Measurements from ENCODE around the gene MT2A.

DNA sequence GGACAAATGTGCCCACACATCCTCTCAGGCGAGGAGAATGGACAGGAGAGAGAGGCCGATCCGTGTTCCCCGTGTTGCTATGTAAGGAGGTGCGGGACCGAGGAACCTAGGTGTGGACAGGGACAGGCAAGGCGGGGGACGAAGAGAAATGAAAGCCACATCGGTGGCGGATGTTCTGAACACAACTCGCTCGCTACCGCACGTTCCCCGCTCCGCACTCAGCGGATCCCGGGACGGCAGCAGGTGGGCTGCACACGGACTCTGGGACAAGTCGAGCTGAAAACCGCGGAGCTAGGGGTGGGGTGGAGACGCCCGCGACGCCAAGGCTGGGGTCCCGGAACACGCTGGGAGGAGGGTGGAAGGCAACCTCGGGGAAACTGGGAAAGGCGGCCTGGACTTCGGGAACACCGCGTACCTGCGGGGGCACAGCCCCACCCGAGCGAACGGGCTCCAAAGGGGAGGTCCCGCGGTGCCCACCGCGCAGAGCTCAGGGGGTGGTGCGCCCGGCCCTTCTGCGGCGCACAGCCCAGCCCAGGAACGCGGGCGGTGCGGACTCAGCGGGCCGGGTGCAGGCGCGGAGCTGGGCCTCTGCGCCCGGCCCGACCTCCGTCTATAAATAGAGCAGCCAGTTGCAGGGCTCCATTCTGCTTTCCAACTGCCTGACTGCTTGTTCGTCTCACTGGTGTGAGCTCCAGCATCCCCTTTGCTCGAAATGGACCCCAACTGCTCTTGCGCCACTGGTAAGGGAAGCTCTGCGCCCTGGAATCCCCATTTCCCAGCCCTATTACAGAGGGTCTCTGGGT, 17.0 kb downstream of the MT2A start, which contains the start of gene MT1E:
- no peak for TF ChIP-seq CEBPB (IDR thresholded peaks at IDR 0.05)
- TF ChIP-seq, protein P1, sequence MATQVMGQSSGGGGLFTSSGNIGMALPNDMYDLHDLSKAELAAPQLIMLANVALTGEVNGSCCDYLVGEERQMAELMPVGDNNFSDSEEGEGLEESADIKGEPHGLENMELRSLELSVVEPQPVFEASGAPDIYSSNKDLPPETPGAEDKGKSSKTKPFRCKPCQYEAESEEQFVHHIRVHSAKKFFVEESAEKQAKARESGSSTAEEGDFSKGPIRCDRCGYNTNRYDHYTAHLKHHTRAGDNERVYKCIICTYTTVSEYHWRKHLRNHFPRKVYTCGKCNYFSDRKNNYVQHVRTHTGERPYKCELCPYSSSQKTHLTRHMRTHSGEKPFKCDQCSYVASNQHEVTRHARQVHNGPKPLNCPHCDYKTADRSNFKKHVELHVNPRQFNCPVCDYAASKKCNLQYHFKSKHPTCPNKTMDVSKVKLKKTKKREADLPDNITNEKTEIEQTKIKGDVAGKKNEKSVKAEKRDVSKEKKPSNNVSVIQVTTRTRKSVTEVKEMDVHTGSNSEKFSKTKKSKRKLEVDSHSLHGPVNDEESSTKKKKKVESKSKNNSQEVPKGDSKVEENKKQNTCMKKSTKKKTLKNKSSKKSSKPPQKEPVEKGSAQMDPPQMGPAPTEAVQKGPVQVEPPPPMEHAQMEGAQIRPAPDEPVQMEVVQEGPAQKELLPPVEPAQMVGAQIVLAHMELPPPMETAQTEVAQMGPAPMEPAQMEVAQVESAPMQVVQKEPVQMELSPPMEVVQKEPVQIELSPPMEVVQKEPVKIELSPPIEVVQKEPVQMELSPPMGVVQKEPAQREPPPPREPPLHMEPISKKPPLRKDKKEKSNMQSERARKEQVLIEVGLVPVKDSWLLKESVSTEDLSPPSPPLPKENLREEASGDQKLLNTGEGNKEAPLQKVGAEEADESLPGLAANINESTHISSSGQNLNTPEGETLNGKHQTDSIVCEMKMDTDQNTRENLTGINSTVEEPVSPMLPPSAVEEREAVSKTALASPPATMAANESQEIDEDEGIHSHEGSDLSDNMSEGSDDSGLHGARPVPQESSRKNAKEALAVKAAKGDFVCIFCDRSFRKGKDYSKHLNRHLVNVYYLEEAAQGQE (IDR thresholded peaks at IDR 0.05; ENCODE audit: low read depth): no peak
- no peak for TF ChIP-seq EGR1 (IDR thresholded peaks at IDR 0.05)
- TF ChIP-seq, protein P2, sequence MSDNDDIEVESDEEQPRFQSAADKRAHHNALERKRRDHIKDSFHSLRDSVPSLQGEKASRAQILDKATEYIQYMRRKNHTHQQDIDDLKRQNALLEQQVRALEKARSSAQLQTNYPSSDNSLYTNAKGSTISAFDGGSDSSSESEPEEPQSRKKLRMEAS (IDR thresholded peaks at IDR 0.05): no peak
- no peak for TF ChIP-seq CREB1 (IDR thresholded peaks at IDR 0.05; ENCODE audit: low read depth)
- TF ChIP-seq TAF1 (IDR thresholded peaks at IDR 0.05; ENCODE audit: low read depth): no peak
- no peak for TF ChIP-seq EP300 (IDR thresholded peaks at IDR 0.05; ENCODE audit: borderline replicate concordance)
- no peak for TF ChIP-seq RAD21 (IDR thresholded peaks at IDR 0.05; ENCODE audit: low read depth)
- TF ChIP-seq NFIC (IDR thresholded peaks at IDR 0.05): no peak
- TF ChIP-seq, protein P3, sequence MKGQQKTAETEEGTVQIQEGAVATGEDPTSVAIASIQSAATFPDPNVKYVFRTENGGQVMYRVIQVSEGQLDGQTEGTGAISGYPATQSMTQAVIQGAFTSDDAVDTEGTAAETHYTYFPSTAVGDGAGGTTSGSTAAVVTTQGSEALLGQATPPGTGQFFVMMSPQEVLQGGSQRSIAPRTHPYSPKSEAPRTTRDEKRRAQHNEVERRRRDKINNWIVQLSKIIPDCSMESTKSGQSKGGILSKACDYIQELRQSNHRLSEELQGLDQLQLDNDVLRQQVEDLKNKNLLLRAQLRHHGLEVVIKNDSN (IDR thresholded peaks at IDR 0.05): no peak
- TF ChIP-seq ZBTB7A (IDR thresholded peaks at IDR 0.05; ENCODE audit: low read depth): no peak
- no peak for TF ChIP-seq FOXM1 (IDR thresholded peaks at IDR 0.05; ENCODE audit: borderline replicate concordance, low read depth)
